ENCODE measurements around the gene OTOP2. TPM values are rescaled to one million over a fixed set of nuclear protein-coding genes. Genes with fewer than 3 reads are reported as not detected.

Gene OTOP2
- total and polyA plus RNA-seq, 2 experiments from 2014 or later = not detected

DNA sequence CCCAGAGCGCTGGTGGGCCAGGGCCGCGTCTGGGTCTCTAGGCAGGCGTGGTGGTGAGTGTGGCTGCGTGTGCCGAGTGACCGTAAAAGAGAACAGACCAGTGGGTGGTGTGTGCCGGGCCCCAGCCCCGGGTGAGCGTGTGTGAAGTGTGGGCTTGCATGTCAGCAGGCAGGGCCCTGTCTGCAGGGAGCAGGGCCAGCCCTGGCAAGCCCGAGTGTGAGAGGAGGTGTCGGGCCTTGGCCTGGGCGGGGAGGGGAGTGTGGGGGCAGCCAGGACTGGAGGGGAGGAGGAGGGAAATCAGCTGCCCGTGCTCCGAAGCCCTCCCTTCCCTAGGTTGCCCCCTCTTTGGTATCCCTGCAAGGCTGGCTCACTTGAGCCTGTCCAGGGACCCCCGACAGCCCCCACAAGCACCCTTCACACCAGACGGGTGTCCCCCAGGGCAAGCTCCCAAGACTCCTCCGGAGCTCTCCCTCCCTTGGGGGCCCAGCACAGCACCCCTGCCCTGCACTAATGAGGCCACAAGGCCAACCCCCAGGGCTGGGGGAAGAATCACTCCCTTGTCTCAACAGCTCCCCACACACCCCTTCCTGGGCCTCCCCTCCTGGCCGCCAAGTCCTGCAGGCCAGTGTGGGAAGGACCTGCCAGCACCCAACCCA, 2.9 kb upstream of the OTOP2 start:
- TF ChIP-seq CTCF (IDR thresholded peaks at IDR 0.05; ENCODE audit: low read depth, low read length) = no peak
- H3K36me3 ChIP-seq = no peaks in the 10 kb centered on the region
- H3K4me1 ChIP-seq (ENCODE audit: low read depth) = peaks cover 4% of the 10 kb centered on the region
- H3K4me3 ChIP-seq = no peak overlapping the region
- H3K27ac ChIP-seq = no peak overlapping the region
- H3K9me3 ChIP-seq (ENCODE audit: low read depth) = no peaks in the 10 kb centered on the region
- DNase-seq (ENCODE audit: low read depth in 1 of 2, low spot score in 1 of 2) = no peak
- peaks cover 38% of the 10 kb centered on the region for H3K27me3 ChIP-seq

GRCh38 chr17:74921769-74922168, 2.3 kb upstream of the OTOP2 start:
- Histone ChIP-seq H3K27ac (no peak overlapping the region), H3K9me3 (ENCODE audit: low read depth) (no peaks in the 10 kb centered on the region), H3K4me3 (no peak overlapping the region), H3K4me1 (ENCODE audit: low read depth) (peaks cover 4% of the 10 kb centered on the region), H3K27me3 (peaks cover 44% of the 10 kb centered on the region), H3K36me3 (no peaks in the 10 kb centered on the region)
- no peak for TF ChIP-seq CTCF (IDR thresholded peaks at IDR 0.05; ENCODE audit: low read depth, low read length)
- DNase-seq (ENCODE audit: low read depth in 1 of 2, low spot score in 1 of 2) = no peak

GRCh38 chr17:74922172-74922571, 1.9 kb upstream of the OTOP2 start:
- Histone ChIP-seq H3K36me3 (no peaks in the 10 kb centered on the region), H3K4me1 (ENCODE audit: low read depth) (peaks cover 4% of the 10 kb centered on the region), H3K27ac (no peak overlapping the region), H3K4me3 (no peak overlapping the region), H3K27me3 (peaks cover 48% of the 10 kb centered on the region), H3K9me3 (ENCODE audit: low read depth) (no peaks in the 10 kb centered on the region)
- DNase-seq (ENCODE audit: low read depth in 1 of 2, low spot score in 1 of 2) = no peak
- TF ChIP-seq CTCF (IDR thresholded peaks at IDR 0.05; ENCODE audit: low read depth, low read length) = no peak

- DNase-seq (ENCODE audit: low read depth in 1 of 2, low spot score in 1 of 2) = peak; percentile 8 to 48
- Histone ChIP-seq H3K27ac (no peak within 1 kb of the TSS), H3K4me1 (ENCODE audit: low read depth) (peaks cover 4% of the 10 kb centered on the region), H3K27me3 (peaks cover 56% of the 10 kb centered on the region), H3K9me3 (ENCODE audit: low read depth) (no peaks in the 10 kb centered on the region), H3K4me3 (peak within 1 kb of the TSS; percentile 27), H3K36me3 (no peaks in the 10 kb centered on the region)
- no peak for TF ChIP-seq CTCF (IDR thresholded peaks at IDR 0.05; ENCODE audit: low read depth, low read length)
These were observed 1.2 kb upstream of the OTOP2 start, which contains the start of gene USH1G for GRCh38 chr17:74922694-74923537. USH1G (minus strand) TSS chr17:74923255; CDS start chr17:74923073, 182 bp downstream.

DNA sequence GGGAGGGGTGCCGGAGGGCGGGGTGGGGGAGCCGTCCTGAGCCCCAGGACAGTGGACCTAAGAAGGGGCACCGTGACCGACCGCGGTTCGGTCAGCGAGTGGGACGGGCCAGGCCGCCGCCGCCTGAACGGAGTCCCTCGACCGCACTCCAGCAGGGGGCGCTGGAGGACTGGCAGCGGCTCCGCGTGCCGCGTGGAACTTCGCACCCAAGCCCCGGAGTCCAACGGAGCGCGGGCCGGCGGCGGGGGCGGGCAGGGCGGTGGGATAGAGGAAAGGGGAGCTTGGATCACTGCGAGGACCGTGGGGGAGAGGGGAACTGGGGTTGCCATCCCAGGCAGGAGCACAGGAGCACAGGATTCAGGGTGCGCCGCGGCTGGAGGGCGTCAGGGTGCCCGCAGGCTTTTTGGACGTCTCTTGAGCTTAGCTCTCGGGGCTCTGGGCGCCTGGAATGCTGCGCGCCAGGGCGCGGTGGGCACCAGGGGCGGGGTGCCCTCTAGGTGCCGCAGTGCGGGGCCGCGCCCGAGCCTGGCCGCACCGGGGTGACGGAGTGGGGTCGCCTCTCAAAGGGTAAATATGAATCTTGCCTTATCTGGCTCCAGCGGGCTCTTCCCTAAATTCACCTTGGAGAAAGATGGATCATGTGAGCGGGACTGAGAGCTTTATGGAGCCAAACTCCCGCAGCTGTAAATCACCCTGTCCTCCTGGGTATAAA, 379 bp upstream of the OTOP2 start:
- Histone ChIP-seq H3K9me3 (ENCODE audit: low read depth) (no peaks in the 10 kb centered on the region), H3K27ac (no peak overlapping the region), H3K4me3 (peak overlapping the region; percentile 27), H3K4me1 (ENCODE audit: low read depth) (peaks cover 4% of the 10 kb centered on the region), H3K36me3 (no peaks in the 10 kb centered on the region), H3K27me3 (peaks cover 64% of the 10 kb centered on the region)
- DNase-seq (ENCODE audit: low read depth in 1 of 2, low spot score in 1 of 2) = peak; percentile 53 to 70
- peak; percentile 57 for TF ChIP-seq CTCF (IDR thresholded peaks at IDR 0.05; ENCODE audit: low read depth, low read length)
